ENCODE measurements around the gene TNC. TPM values are rescaled to one million over a fixed set of nuclear protein-coding genes. Genes with fewer than 3 reads are reported as not detected.

TNC gene
- polyA plus RNA-seq, 1 of the 3 experiments (the other 2 are of a cell fraction) = 805 TPM

GRCh38 chr9:115039516-115040120 lies 78.3 kb downstream of the TNC start:
- Histone ChIP-seq H3K4me2 (no peak overlapping the region), H3K9ac (no peak overlapping the region), H3K36me3 (replicated peaks in 1 of 2; ENCODE audit: control insufficient read depth in 1 of 2, insufficient read depth in 2 of 2, low read length in 1 of 2) (peaks cover 74 to 79% of the 10 kb centered on the region in 2 experiments), H3K79me2 (ENCODE audit: insufficient read depth) (0 out of 2 replicates have a peak, but pooled peaks cover 5% of the 10 kb centered on the region), H3F3A (replicated peaks; ENCODE audit: insufficient read depth) (peaks cover 74% of the 10 kb centered on the region), H4K20me1 (ENCODE audit: insufficient read depth) (no peaks in the 10 kb centered on the region), H3K9me2 (no peaks in the 10 kb centered on the region), H3K4me3 (ENCODE audit: low read depth in 2 of 2, low read length in 1 of 2) (no peak overlapping the region), H2AFZ (ENCODE audit: low read depth) (no peak overlapping the region), H3K9me3 (no peaks in the 10 kb centered on the region), H3K4me1 (ENCODE audit: control insufficient read depth in 1 of 2, insufficient read depth in 2 of 2, low read depth in 1 of 2, low read length in 1 of 2) (peaks cover 0 to 18% of the 10 kb centered on the region in 2 experiments; a peak in 3 of 4 replicates), H3K27ac (ENCODE audit: low read depth in 2 of 2, low read length in 1 of 2) (peak overlapping the region; percentile 16 to 29; a peak in 1 of 4 replicates), H3K27me3 (ENCODE audit: insufficient read depth) (no peaks in the 10 kb centered on the region)
- TF ChIP-seq MXI1 (IDR thresholded peaks at IDR 0.05; ENCODE audit: low read depth, low read length) (no peak), IRF3 (IDR thresholded peaks at IDR 0.05; ENCODE audit: low read depth, low read length) (no peak), FOSL2 (IDR thresholded peaks at IDR 0.05; ENCODE audit: borderline replicate concordance, low read depth) (no peak), ELF1 (IDR thresholded peaks at IDR 0.05) (no peak), ZBTB33 (IDR thresholded peaks at IDR 0.05; ENCODE audit: borderline replicate concordance, low read depth) (no peak), USF2 (IDR thresholded peaks at IDR 0.05; ENCODE audit: borderline replicate concordance, low read depth, low read length) (no peak), TCF12 (IDR thresholded peaks at IDR 0.05) (no peak), POLR2AphosphoS5 (IDR thresholded peaks at IDR 0.05; ENCODE audit: low read depth, low read length) (no peak), FOXM1 (IDR thresholded peaks at IDR 0.05; ENCODE audit: low read depth) (no peak), FOXJ3 (CRISPR knock-in tag; IDR thresholded peaks at IDR 0.05) (no peak), CHD2 (IDR thresholded peaks at IDR 0.05; ENCODE audit: low read length, partially characterized antibody) (no peak), TEAD4 (IDR thresholded peaks at IDR 0.05; ENCODE audit: borderline replicate concordance, insufficient read depth) (no peak), RXRA (IDR thresholded peaks at IDR 0.05; ENCODE audit: borderline replicate concordance, low read depth) (no peak)
- DNase-seq = no peak
- ChIA-PET POLR2A (no interaction called here), CTCF (interaction anchor here (1.3 to 3.5 kb wide), 2 partner anchors 25 to 359 kb away, joined by 3 to 12 read pairs; no protein-coding TSS in a partner anchor)
- WGBS (ENCODE audit: low lambda C conversion rate) = 75% methylated on average over 4 of the region's 4 CpGs

- Histone ChIP-seq H3F3A (replicated peaks; ENCODE audit: insufficient read depth) (peaks cover 66% of the 10 kb centered on the region), H2AFZ (ENCODE audit: low read depth) (no peak overlapping the region), H3K9ac (no peak overlapping the region), H3K36me3 (replicated peaks in 1 of 2; ENCODE audit: control insufficient read depth in 1 of 2, insufficient read depth in 2 of 2, low read length in 1 of 2) (peaks cover 76 to 84% of the 10 kb centered on the region in 2 experiments), H4K20me1 (ENCODE audit: insufficient read depth) (no peaks in the 10 kb centered on the region), H3K9me3 (no peaks in the 10 kb centered on the region), H3K4me1 (ENCODE audit: control insufficient read depth in 1 of 2, insufficient read depth in 2 of 2, low read depth in 1 of 2, low read length in 1 of 2) (peaks cover 0 to 21% of the 10 kb centered on the region in 2 experiments), H3K9me2 (no peaks in the 10 kb centered on the region), H3K79me2 (ENCODE audit: insufficient read depth) (no peaks in the 10 kb centered on the region), H3K4me2 (no peak overlapping the region), H3K4me3 (ENCODE audit: low read depth in 2 of 2, low read length in 1 of 2) (no peak overlapping the region), H3K27ac (ENCODE audit: low read depth in 2 of 2, low read length in 1 of 2) (peak overlapping the region in 1 of 2 experiments; percentile 38; a peak in 2 of 4 replicates), H3K27me3 (ENCODE audit: insufficient read depth) (no peaks in the 10 kb centered on the region)
- no peak for DNase-seq
- 96% methylated on average over 2 of the region's 2 CpGs for WGBS (ENCODE audit: low lambda C conversion rate)
- CTCF ChIA-PET = interaction anchor here (3.5 kb wide), 1 partner anchor 23 kb away, joined by 12 read pairs; no protein-coding TSS in a partner anchor
- TF ChIP-seq POLR2AphosphoS5 (IDR thresholded peaks at IDR 0.05; ENCODE audit: low read depth, low read length) = no peak
- no peak for TF ChIP-seq ELF1 (IDR thresholded peaks at IDR 0.05)
- no peak for TF ChIP-seq FOSL2 (IDR thresholded peaks at IDR 0.05; ENCODE audit: borderline replicate concordance, low read depth)
- TF ChIP-seq RXRA (IDR thresholded peaks at IDR 0.05; ENCODE audit: borderline replicate concordance, low read depth) = no peak
- POLR2A ChIA-PET = no interaction called here
These were observed 79.8 kb downstream of the TNC start for GRCh38 chr9:115038178-115038577.

Data from SK-N-SH (cell line).